ENCODE measurements around the gene FER. TPM values are rescaled to one million over a fixed set of nuclear protein-coding genes. Genes with fewer than 3 reads are reported as not detected.

FER gene
- total RNA-seq, 1 experiment from 2014 or later: 22.1 TPM

GRCh38 chr5:108974594-108974993 is 226.9 kb downstream of the FER start:
- Histone ChIP-seq H3K27ac (ENCODE audit: low read length) (no peak overlapping the region), H3K4me3 (ENCODE audit: low read depth in 2 of 2, low read length in 2 of 2) (no peak overlapping the region), H3K9me3 (ENCODE audit: control insufficient read depth, insufficient read depth, low read depth, low read length) (no peaks in the 10 kb centered on the region), H3K36me3 (ENCODE audit: control insufficient read depth, insufficient read depth, low read length) (no peaks in the 10 kb centered on the region), H3K4me1 (ENCODE audit: control insufficient read depth, insufficient read depth, low read length) (no peaks in the 10 kb centered on the region), H3K27me3 (ENCODE audit: control insufficient read depth, insufficient read depth, low read length) (no peaks in the 10 kb centered on the region)
- in situ Hi-C loops (cut with HindIII; ENCODE audit: low pct_unique_long_range_greater_than_20kb, low sequenced_read_pairs): no loop called here
- POLR2A ChIA-PET: no interaction called here
- CTCF ChIA-PET: no interaction called here
- ATAC-seq (no peak), DNase-seq (ENCODE audit: low read depth, low spot score) (no peak)
- intact Hi-C loops (cut with micrococcal nuclease; ENCODE audit: unreplicated experiment): no loop called here
- no TSS peak for BruUV-seq (replicated peaks)
- TF ChIP-seq TCF7L2 (IDR thresholded peaks at IDR 0.05; ENCODE audit: low read depth, low read length): no peak
- no peak for TF ChIP-seq SIN3A (IDR thresholded peaks at IDR 0.05; ENCODE audit: borderline replicate concordance, insufficient read depth, low read depth, low read length)
- no peak for TF ChIP-seq POLR2AphosphoS5 (IDR thresholded peaks at IDR 0.05; ENCODE audit: low read depth, low read length)
- TF ChIP-seq CTCF (IDR thresholded peaks at IDR 0.05): no peak
- TF ChIP-seq REST (IDR thresholded peaks at IDR 0.05; ENCODE audit: insufficient read depth in 1 of 2, low read depth in 2 of 2, low read length in 1 of 2): no peak

GRCh38 chr5:108975697-108976096 is 228.0 kb downstream of the FER start:
- POLR2A ChIA-PET: no interaction called here
- Histone ChIP-seq H3K9me3 (ENCODE audit: control insufficient read depth, insufficient read depth, low read depth, low read length) (no peaks in the 10 kb centered on the region), H3K4me3 (ENCODE audit: low read depth in 2 of 2, low read length in 2 of 2) (no peak overlapping the region), H3K27me3 (ENCODE audit: control insufficient read depth, insufficient read depth, low read length) (no peaks in the 10 kb centered on the region), H3K36me3 (ENCODE audit: control insufficient read depth, insufficient read depth, low read length) (no peaks in the 10 kb centered on the region), H3K4me1 (ENCODE audit: control insufficient read depth, insufficient read depth, low read length) (no peaks in the 10 kb centered on the region), H3K27ac (ENCODE audit: low read length) (no peak overlapping the region)
- BruUV-seq (replicated peaks): no TSS peak
- no peak for DNase-seq (ENCODE audit: low read depth, low spot score)
- intact Hi-C loops (cut with micrococcal nuclease; ENCODE audit: unreplicated experiment): no loop called here
- no peak for ATAC-seq
- CTCF ChIA-PET: no interaction called here
- TF ChIP-seq POLR2AphosphoS5 (IDR thresholded peaks at IDR 0.05; ENCODE audit: low read depth, low read length): no peak
- no peak for TF ChIP-seq TCF7L2 (IDR thresholded peaks at IDR 0.05; ENCODE audit: low read depth, low read length)
- no peak for TF ChIP-seq REST (IDR thresholded peaks at IDR 0.05; ENCODE audit: insufficient read depth in 1 of 2, low read depth in 2 of 2, low read length in 1 of 2)
- TF ChIP-seq CTCF (IDR thresholded peaks at IDR 0.05): no peak
- TF ChIP-seq SIN3A (IDR thresholded peaks at IDR 0.05; ENCODE audit: borderline replicate concordance, insufficient read depth, low read depth, low read length): no peak
- in situ Hi-C loops (cut with HindIII; ENCODE audit: low pct_unique_long_range_greater_than_20kb, low sequenced_read_pairs): no loop called here

Measured in Panc1 (cell line).